Ureter (tissue), 1 donor: ENCODE data around the gene SRGAP2B. TPM values are rescaled to one million over a fixed set of nuclear protein-coding genes. Genes with fewer than 3 reads are reported as not detected.
"Not testable (repeated sequence)": the region's sequence is repeated elsewhere in the genome, so short reads cannot be mapped to it uniquely, and the experiment has no call there.

Experiments used
- DNase-seq: peaks from one replicate; pipeline ENCODE4 v3.0.0-alpha.2; 2020; ENCODE audit warnings: low spot score
- total RNA-seq: library from RNA; stranded (reverse); gene quantifications from one replicate; pipeline ENCODE4 v1.2.4, GENCODE V29; 2023
- donor health status: DM: yes; HTN: yes; CAD: no.

Gene SRGAP2B
- total RNA-seq, 1 donor from 2014 or later: 36.4 TPM

GRCh38 chr1:145045571-145046273 is 49.4 kb downstream of the SRGAP2B start:
- DNase-seq: not testable (repeated sequence)

GRCh38 chr1:145041519-145041918 is 53.6 kb downstream of the SRGAP2B start:
- not testable (repeated sequence) for DNase-seq

- DNase-seq: not testable (repeated sequence)
Measured at GRCh38 chr1:145036019-145036418, 59.1 kb downstream of the SRGAP2B start.

- DNase-seq: not testable (repeated sequence)
Measured at GRCh38 chr1:145033523-145033922, 61.6 kb downstream of the SRGAP2B start.

GRCh38 chr1:145027251-145027650 is 67.9 kb downstream of the SRGAP2B start:
- DNase-seq: not testable (repeated sequence)

GRCh38 chr1:145025286-145025685 is 69.8 kb downstream of the SRGAP2B start:
- not testable (repeated sequence) for DNase-seq

GRCh38 chr1:145022259-145022658 is 72.9 kb downstream of the SRGAP2B start:
- DNase-seq: not testable (repeated sequence)

- DNase-seq: not testable (repeated sequence)
Measured at GRCh38 chr1:145021749-145022148, 73.4 kb downstream of the SRGAP2B start.

- not testable (repeated sequence) for DNase-seq
Measured at GRCh38 chr1:145019709-145020108, 75.4 kb downstream of the SRGAP2B start.

- not testable (repeated sequence) for DNase-seq
Measured at GRCh38 chr1:145017725-145018124, 77.4 kb downstream of the SRGAP2B start.

GRCh38 chr1:145016492-145016862 is 78.7 kb downstream of the SRGAP2B start:
- DNase-seq: not testable (repeated sequence)

- not testable (repeated sequence) for DNase-seq
Measured at GRCh38 chr1:145015744-145016491, 79.2 kb downstream of the SRGAP2B start.

GRCh38 chr1:145013353-145013752 is 81.8 kb downstream of the SRGAP2B start:
- not testable (repeated sequence) for DNase-seq

GRCh38 chr1:145011811-145012210 is 83.3 kb downstream of the SRGAP2B start:
- not testable (repeated sequence) for DNase-seq

- DNase-seq: not testable (repeated sequence)
Measured at GRCh38 chr1:145010580-145010979, 84.5 kb downstream of the SRGAP2B start.

- not testable (repeated sequence) for DNase-seq
Measured at GRCh38 chr1:145009928-145010327, 85.2 kb downstream of the SRGAP2B start.

GRCh38 chr1:145008388-145008787 is 86.7 kb downstream of the SRGAP2B start:
- not testable (repeated sequence) for DNase-seq

- not testable (repeated sequence) for DNase-seq
Measured at GRCh38 chr1:145005142-145005541, 90.0 kb downstream of the SRGAP2B start.

GRCh38 chr1:145001381-145001780 is 93.7 kb downstream of the SRGAP2B start:
- DNase-seq: not testable (repeated sequence)

- not testable (repeated sequence) for DNase-seq
Measured at GRCh38 chr1:145000743-145001326, 94.3 kb downstream of the SRGAP2B start.

GRCh38 chr1:145000074-145000742 is 94.9 kb downstream of the SRGAP2B start:
- not testable (repeated sequence) for DNase-seq

- not testable (repeated sequence) for DNase-seq
Measured at GRCh38 chr1:144998981-144999273, 96.2 kb downstream of the SRGAP2B start.
